ENCODE data around the gene ADGRE1. TPM values are rescaled to one million over a fixed set of nuclear protein-coding genes. Genes with fewer than 3 reads are reported as not detected.

The ADGRE1 gene
- polyA plus RNA-seq, 1 donor from 2014 or later, result not detected

DNA sequence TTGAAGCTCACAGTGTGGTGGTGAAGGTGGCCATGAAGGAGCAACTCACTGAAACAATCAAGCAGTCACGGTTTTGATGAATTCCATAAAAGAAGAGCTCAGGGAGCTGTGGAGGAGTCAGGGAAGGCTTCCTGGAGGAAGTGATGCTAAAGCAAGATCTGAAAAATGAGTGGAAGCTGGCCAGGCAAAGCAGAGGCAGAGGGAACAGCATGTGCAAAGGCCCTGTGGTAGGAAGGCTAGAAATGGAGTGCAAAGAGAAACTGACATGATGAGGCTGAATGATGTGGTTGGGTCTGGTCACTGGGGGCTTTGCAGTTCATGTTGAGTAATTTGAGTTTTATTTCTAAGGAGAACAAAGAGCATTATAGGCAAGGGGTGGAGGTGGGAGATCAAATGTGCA, 6.9 kb downstream of the ADGRE1 start:
- H3K4me3 ChIP-seq (ENCODE audit: low read length), result no peak overlapping the region
- peaks cover 7% of the 10 kb centered on the region for H3K9me3 ChIP-seq (ENCODE audit: low read length)
- no peak overlapping the region for H3K27ac ChIP-seq (ENCODE audit: low read length)
- H3K36me3 ChIP-seq (ENCODE audit: insufficient read depth, low read length), result no peaks in the 10 kb centered on the region
- H3F3A ChIP-seq (ENCODE audit: insufficient read depth, low read length, poor library complexity, severe bottlenecking), result no peaks in the 10 kb centered on the region
- H4K20me1 ChIP-seq (ENCODE audit: insufficient read depth), result no peaks in the 10 kb centered on the region
- no peak for TF ChIP-seq POLR2AphosphoS5 (IDR thresholded peaks at IDR 0.05)
- no peak for TF ChIP-seq EP300 (conservative IDR thresholded peaks at IDR 0.05; ENCODE audit: poor library complexity, severe bottlenecking)
- TF ChIP-seq SMC3 (conservative IDR thresholded peaks at IDR 0.05; ENCODE audit: poor library complexity), result no peak
- TF ChIP-seq, protein P1, sequence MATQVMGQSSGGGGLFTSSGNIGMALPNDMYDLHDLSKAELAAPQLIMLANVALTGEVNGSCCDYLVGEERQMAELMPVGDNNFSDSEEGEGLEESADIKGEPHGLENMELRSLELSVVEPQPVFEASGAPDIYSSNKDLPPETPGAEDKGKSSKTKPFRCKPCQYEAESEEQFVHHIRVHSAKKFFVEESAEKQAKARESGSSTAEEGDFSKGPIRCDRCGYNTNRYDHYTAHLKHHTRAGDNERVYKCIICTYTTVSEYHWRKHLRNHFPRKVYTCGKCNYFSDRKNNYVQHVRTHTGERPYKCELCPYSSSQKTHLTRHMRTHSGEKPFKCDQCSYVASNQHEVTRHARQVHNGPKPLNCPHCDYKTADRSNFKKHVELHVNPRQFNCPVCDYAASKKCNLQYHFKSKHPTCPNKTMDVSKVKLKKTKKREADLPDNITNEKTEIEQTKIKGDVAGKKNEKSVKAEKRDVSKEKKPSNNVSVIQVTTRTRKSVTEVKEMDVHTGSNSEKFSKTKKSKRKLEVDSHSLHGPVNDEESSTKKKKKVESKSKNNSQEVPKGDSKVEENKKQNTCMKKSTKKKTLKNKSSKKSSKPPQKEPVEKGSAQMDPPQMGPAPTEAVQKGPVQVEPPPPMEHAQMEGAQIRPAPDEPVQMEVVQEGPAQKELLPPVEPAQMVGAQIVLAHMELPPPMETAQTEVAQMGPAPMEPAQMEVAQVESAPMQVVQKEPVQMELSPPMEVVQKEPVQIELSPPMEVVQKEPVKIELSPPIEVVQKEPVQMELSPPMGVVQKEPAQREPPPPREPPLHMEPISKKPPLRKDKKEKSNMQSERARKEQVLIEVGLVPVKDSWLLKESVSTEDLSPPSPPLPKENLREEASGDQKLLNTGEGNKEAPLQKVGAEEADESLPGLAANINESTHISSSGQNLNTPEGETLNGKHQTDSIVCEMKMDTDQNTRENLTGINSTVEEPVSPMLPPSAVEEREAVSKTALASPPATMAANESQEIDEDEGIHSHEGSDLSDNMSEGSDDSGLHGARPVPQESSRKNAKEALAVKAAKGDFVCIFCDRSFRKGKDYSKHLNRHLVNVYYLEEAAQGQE (IDR thresholded peaks at IDR 0.05; ENCODE audit: borderline replicate concordance), result no peak
- TF ChIP-seq TAF1 (IDR thresholded peaks at IDR 0.05; ENCODE audit: low read depth), result no peak
- TF ChIP-seq, protein P2, sequence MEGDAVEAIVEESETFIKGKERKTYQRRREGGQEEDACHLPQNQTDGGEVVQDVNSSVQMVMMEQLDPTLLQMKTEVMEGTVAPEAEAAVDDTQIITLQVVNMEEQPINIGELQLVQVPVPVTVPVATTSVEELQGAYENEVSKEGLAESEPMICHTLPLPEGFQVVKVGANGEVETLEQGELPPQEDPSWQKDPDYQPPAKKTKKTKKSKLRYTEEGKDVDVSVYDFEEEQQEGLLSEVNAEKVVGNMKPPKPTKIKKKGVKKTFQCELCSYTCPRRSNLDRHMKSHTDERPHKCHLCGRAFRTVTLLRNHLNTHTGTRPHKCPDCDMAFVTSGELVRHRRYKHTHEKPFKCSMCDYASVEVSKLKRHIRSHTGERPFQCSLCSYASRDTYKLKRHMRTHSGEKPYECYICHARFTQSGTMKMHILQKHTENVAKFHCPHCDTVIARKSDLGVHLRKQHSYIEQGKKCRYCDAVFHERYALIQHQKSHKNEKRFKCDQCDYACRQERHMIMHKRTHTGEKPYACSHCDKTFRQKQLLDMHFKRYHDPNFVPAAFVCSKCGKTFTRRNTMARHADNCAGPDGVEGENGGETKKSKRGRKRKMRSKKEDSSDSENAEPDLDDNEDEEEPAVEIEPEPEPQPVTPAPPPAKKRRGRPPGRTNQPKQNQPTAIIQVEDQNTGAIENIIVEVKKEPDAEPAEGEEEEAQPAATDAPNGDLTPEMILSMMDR (IDR thresholded peaks at IDR 0.05; ENCODE audit: poor library complexity, severe bottlenecking), result no peak
- no peak for TF ChIP-seq MXI1 (conservative IDR thresholded peaks at IDR 0.05; ENCODE audit: poor library complexity, severe bottlenecking)
- no peak for TF ChIP-seq EZH2 (IDR thresholded peaks at IDR 0.05; ENCODE audit: borderline replicate concordance, insufficient read depth, low read length, poor library complexity, severe bottlenecking)
- no peak for TF ChIP-seq RAD21 (conservative IDR thresholded peaks at IDR 0.05)
- no peak overlapping the region for H2AFZ ChIP-seq (ENCODE audit: low read depth, low read length)
- H3K79me2 ChIP-seq (replicated peaks; ENCODE audit: insufficient read depth, low read length), result no peaks in the 10 kb centered on the region
- H3K9me2 ChIP-seq (ENCODE audit: insufficient read depth, low read length), result no peaks in the 10 kb centered on the region
- no peaks in the 10 kb centered on the region for H3K27me3 ChIP-seq (ENCODE audit: insufficient read depth, low read depth, low read length)
- no peak overlapping the region for H3K4me2 ChIP-seq (ENCODE audit: low read length)
- H3K9ac ChIP-seq (ENCODE audit: low read length), result no peak overlapping the region

DNA sequence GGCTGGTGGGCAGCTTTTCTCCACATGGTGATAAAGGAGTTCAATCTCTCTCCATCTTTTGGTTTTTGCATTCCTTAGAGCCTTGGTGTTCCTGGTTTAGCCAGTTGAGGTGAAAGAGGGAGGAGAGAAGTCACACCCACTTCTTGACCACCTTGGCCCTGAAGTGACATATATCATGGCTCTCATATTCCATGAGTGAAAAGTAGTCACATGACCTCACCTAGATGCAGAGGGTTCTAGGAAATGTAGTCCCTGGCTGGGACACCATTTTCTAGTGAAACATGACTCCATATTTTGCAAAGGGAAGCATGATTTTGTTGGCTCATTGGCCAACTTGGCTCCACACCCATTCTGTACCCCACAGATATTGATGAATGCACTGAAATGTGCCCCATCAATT, 16.1 kb downstream of the ADGRE1 start:
- Histone ChIP-seq H4K20me1 (ENCODE audit: insufficient read depth) (no peaks in the 10 kb centered on the region), H3F3A (ENCODE audit: insufficient read depth, low read length, poor library complexity, severe bottlenecking) (no peaks in the 10 kb centered on the region), H3K27me3 (ENCODE audit: insufficient read depth, low read depth, low read length) (no peaks in the 10 kb centered on the region), H3K79me2 (replicated peaks; ENCODE audit: insufficient read depth, low read length) (no peaks in the 10 kb centered on the region), H3K4me2 (ENCODE audit: low read length) (no peak overlapping the region), H3K36me3 (ENCODE audit: insufficient read depth, low read length) (no peaks in the 10 kb centered on the region), H3K9me3 (ENCODE audit: low read length) (peaks cover 3% of the 10 kb centered on the region), H3K27ac (ENCODE audit: low read length) (no peak overlapping the region), H3K9me2 (ENCODE audit: insufficient read depth, low read length) (no peaks in the 10 kb centered on the region), H2AFZ (ENCODE audit: low read depth, low read length) (no peak overlapping the region), H3K4me3 (ENCODE audit: low read length) (no peak overlapping the region), H3K9ac (ENCODE audit: low read length) (no peak overlapping the region)
- no peak for TF ChIP-seq POLR2AphosphoS5 (IDR thresholded peaks at IDR 0.05)
- TF ChIP-seq, protein P2 (IDR thresholded peaks at IDR 0.05; ENCODE audit: poor library complexity, severe bottlenecking), result no peak
- TF ChIP-seq, protein P1 (IDR thresholded peaks at IDR 0.05; ENCODE audit: borderline replicate concordance), result no peak
- no peak for TF ChIP-seq SMC3 (conservative IDR thresholded peaks at IDR 0.05; ENCODE audit: poor library complexity)
- TF ChIP-seq TAF1 (IDR thresholded peaks at IDR 0.05; ENCODE audit: low read depth), result no peak
- no peak for TF ChIP-seq RAD21 (conservative IDR thresholded peaks at IDR 0.05)
- no peak for TF ChIP-seq EP300 (conservative IDR thresholded peaks at IDR 0.05; ENCODE audit: poor library complexity, severe bottlenecking)
- no peak for TF ChIP-seq MXI1 (conservative IDR thresholded peaks at IDR 0.05; ENCODE audit: poor library complexity, severe bottlenecking)
- no peak for TF ChIP-seq EZH2 (IDR thresholded peaks at IDR 0.05; ENCODE audit: borderline replicate concordance, insufficient read depth, low read length, poor library complexity, severe bottlenecking)
